GM06990 (cell line): ENCODE measurements around the gene GEMIN8.

ENCODE experiments used
- DNase-seq: peaks from one replicate; pipeline ENCODE4 v3.0.0-alpha.2; 2011; ENCODE audit not compliant: insufficient read length; ENCODE audit errors: extremely low read depth
- H3K27me3 ChIP-seq: replicated peaks from 2 replicates; pipeline ENCODE4 v1.6.0; 2011; ENCODE audit warnings: low read length; ENCODE audit not compliant: control insufficient read depth, insufficient read depth
- H3K36me3 ChIP-seq: 2 replicates; pipeline ENCODE4 v1.5.1; 2011; ENCODE audit warnings: low read length; ENCODE audit not compliant: control insufficient read depth, insufficient read depth
- H3K4me3 ChIP-seq: replicated peaks from 2 replicates; pipeline ENCODE4 v1.5.1; 2011; ENCODE audit warnings: low read depth, mild to moderate bottlenecking, control low read depth, low read length
- TF ChIP-seq, protein P1 (sequence below): IDR thresholded peaks from 2 replicates; pipeline ENCODE4 v1.5.1; 2011; ENCODE audit warnings: low read length, control low read depth, mild to moderate bottlenecking, inconsistent platforms; ENCODE audit not compliant: insufficient read depth, poor library complexity, severe bottlenecking

Gene GEMIN8

DNA sequence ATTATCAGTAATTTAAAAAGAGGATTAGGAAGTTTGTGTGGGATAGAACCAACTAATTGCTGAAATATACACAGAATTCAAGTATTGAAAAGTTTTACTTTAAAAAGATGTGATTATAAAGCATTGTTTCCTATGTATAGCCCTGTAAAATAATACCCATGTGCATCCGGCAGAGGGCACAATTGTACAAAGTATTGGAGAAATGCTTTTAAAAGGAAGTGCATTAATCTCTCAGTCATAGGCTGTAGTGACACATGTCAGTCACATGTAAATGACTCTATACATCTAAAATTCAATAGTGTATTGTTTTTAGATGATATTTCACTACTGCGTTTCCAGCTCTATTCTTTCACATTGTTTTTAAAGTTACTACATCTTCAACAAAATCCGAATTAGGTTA lies 9.7 kb upstream of the GEMIN8 start:
- TF ChIP-seq, protein P1, sequence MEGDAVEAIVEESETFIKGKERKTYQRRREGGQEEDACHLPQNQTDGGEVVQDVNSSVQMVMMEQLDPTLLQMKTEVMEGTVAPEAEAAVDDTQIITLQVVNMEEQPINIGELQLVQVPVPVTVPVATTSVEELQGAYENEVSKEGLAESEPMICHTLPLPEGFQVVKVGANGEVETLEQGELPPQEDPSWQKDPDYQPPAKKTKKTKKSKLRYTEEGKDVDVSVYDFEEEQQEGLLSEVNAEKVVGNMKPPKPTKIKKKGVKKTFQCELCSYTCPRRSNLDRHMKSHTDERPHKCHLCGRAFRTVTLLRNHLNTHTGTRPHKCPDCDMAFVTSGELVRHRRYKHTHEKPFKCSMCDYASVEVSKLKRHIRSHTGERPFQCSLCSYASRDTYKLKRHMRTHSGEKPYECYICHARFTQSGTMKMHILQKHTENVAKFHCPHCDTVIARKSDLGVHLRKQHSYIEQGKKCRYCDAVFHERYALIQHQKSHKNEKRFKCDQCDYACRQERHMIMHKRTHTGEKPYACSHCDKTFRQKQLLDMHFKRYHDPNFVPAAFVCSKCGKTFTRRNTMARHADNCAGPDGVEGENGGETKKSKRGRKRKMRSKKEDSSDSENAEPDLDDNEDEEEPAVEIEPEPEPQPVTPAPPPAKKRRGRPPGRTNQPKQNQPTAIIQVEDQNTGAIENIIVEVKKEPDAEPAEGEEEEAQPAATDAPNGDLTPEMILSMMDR: peak; percentile 65
- DNase-seq: no peak

DNA sequence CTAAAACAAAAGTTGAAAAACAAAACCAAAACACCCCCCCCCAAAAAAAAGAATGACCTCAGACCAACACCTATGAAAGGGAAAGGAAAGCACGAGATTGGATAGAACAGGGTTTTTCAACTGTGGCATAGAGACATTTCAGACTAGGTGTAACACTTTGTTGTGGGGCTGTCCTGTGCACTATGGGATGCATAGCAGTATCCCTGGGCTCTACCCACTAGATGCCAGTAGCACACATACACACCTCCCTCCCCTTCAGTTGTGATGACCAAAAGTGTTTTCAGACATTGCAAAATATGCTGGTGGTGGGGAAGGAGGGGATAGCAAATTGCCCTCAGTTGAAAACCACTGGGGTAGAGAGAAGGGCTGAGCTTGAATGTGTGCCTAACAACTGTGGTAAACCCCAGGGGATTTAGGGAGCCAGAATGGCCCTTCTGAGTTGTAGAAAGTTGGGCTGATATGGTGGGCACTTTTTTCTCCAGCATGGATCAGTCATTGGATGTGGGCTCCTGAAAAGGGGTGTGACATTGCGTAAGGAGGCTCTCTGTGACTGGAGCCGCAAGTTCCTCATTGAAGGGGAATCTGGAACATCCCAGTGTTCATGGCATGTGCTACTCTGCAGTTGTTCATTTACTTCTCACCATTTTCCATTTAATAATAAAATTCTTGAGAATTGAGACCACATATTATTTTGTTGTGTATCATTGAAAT lies 8.8 kb upstream of the GEMIN8 start:
- H3K4me3 ChIP-seq: no peak overlapping the region
- TF ChIP-seq, protein P1: no peak
- H3K36me3 ChIP-seq: no peaks in the 10 kb centered on the region
- no peaks in the 10 kb centered on the region; the same call in 1 of the 2 replicates for H3K27me3 ChIP-seq
- DNase-seq: no peak

More for the DNA sequence above, 9.7 kb upstream of the GEMIN8 start:
- H3K36me3 ChIP-seq: no peaks in the 10 kb centered on the region
- no peaks in the 10 kb centered on the region; the same call in 1 of the 2 replicates for H3K27me3 ChIP-seq
- no peak overlapping the region for H3K4me3 ChIP-seq

DNA sequence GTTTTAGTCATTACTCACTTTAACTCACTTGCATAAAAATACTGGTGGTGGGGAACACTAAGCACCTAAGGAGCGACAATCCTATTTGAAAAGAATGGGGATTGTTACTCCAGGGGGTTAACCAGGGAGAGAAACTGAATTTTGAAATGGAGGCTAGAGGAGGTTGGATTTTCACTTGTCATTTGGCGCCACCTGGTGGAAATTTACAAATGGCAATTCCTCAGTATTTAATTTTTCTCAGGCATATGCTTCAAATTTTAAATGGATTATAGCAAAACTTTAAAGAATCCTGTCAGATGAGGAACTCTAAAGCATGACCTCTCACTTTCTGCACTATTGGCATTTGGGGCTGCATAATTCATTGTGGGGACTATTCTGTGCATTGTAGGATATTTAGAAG lies 2.7 kb upstream of the GEMIN8 start:
- TF ChIP-seq, protein P1: peak; percentile 54
- no peaks in the 10 kb centered on the region for H3K36me3 ChIP-seq
- H3K4me3 ChIP-seq: no peak overlapping the region
- no peak for DNase-seq
- H3K27me3 ChIP-seq: no peaks in the 10 kb centered on the region

DNA sequence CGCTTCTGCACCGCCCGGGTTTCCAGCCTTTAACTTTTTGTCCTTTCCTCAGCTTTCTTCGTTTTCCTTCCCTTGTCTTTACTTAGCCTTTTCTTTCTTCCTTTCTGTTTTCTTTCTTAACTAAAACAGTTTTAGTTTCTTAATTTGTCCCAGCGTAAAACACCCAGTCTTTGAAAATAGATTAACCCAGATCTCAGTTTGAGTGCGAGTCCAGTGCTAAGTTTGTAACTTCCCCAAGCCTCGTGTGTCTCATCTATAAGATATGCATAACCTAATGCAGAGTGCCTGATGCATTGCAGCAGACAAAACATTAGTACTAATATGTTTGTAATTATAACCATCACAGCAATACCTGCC lies 460 bp upstream of the GEMIN8 start:
- H3K36me3 ChIP-seq: no peaks in the 10 kb centered on the region
- H3K4me3 ChIP-seq: peak overlapping the region; percentile 87
- no peaks in the 10 kb centered on the region for H3K27me3 ChIP-seq
- TF ChIP-seq, protein P1: no peak
- no peak for DNase-seq

DNA sequence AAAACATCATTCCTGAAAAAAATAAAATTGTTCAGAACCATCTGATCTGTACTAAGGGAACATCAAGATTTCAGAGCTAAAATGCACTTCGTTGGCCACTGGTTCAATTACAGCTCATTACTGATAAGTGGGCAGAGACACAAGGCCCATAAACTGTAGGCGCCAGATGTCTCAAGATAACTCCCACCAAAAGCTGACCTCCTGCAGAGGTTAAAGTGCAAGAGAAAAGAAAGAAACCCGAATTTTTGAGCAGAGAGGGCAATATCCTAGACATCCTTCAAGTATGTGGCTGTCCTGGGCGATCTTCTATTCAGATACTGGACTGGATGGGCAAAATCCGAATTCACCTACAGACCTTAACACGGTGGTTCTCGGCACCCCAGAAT lies 660 bp downstream of the GEMIN8 start:
- DNase-seq: no peak
- TF ChIP-seq, protein P1: no peak
- no peaks in the 10 kb centered on the region for H3K27me3 ChIP-seq
- no peaks in the 10 kb centered on the region; the same call in 1 of the 2 replicates for H3K36me3 ChIP-seq
- H3K4me3 ChIP-seq: peak overlapping the region; percentile 87

GRCh38 chrX:14028473-14028872 lies 1.2 kb downstream of the GEMIN8 start:
- no peak for DNase-seq
- no peaks in the 10 kb centered on the region for H3K27me3 ChIP-seq
- no peaks in the 10 kb centered on the region; the same call in 1 of the 2 replicates for H3K36me3 ChIP-seq
- TF ChIP-seq, protein P1: no peak
- peak overlapping the region; percentile 87 for H3K4me3 ChIP-seq
